CD4-positive, alpha-beta T cell (primary cell): Measurements from ENCODE around the gene DNAH7. TPM values are rescaled to one million over a fixed set of nuclear protein-coding genes. Genes with fewer than 3 reads are reported as not detected.

Source experiments
- ATAC-seq: fragments of 200-7000 bp; cut with Tn5 transposase; one replicate; pipeline ENCODE4 v1.10.0; 2022; ENCODE audit warnings: mild to moderate bottlenecking; ENCODE audit not compliant: poor library complexity
- CTCF ChIA-PET: fragments of 350-600 bp; sonication (Branson Sonifier 250); formaldehyde crosslinking; loops from one replicate; lab custom pipeline; 2021; ENCODE audit warnings: antibody characterized with exemption, inconsistent platforms; lab: Charles Lee
- POLR2A ChIA-PET: fragments of 350-600 bp; sonication (Branson Sonifier 250); formaldehyde crosslinking; loops from one replicate; lab custom pipeline; 2021; ENCODE audit warnings: antibody characterized with exemption, inconsistent platforms; lab: Charles Lee
- DNase-seq, 14 experiments: peaks; one replicate each; pipeline ENCODE4 v3.0.0-alpha.2; 2013 to 2020; ENCODE audit warnings: mixed read lengths in 2 of 14
- H3K27ac ChIP-seq, 2 donors: one replicate each; pipeline versions ENCODE4 v1.5.1 to v1.7.0; 2013; ENCODE audit warnings: low read length in 2 of 2, low read depth in 1 of 2, mild to moderate bottlenecking in 1 of 2
- H3K27me3 ChIP-seq, 2 experiments: 1 replicate in 1 of 2; 2 replicates in 1 of 2; pipeline versions ENCODE4 v1.6.1 to v1.7.0; 2013; ENCODE audit warnings: low read length in 2 of 2, control low read depth in 1 of 2, mild to moderate bottlenecking in 1 of 2, moderate library complexity in 1 of 2; ENCODE audit not compliant: insufficient read depth in 2 of 2, control insufficient read depth in 1 of 2
- H3K36me3 ChIP-seq: one replicate; pipeline ENCODE4 v1.6.1; 2013; ENCODE audit warnings: low read length, control low read depth; ENCODE audit not compliant: insufficient read depth
- H3K4me1 ChIP-seq: one replicate; pipeline ENCODE4 v1.6.1; 2013; ENCODE audit warnings: low read length, control low read depth; ENCODE audit not compliant: insufficient read depth
- H3K4me3 ChIP-seq: one replicate; pipeline ENCODE4 v1.5.1; 2013; ENCODE audit warnings: mild to moderate bottlenecking, low read length, moderate library complexity
- H3K9me3 ChIP-seq, 2 experiments: 1 replicate in 1 of 2; 2 replicates in 1 of 2; pipeline versions ENCODE4 v1.6.1 to v1.7.0; 2013; ENCODE audit warnings: low read length in 2 of 2, mild to moderate bottlenecking in 2 of 2, control low read depth in 1 of 2, moderate library complexity in 1 of 2; ENCODE audit not compliant: control insufficient read depth in 1 of 2, insufficient read depth in 1 of 2
- H3K27ac Mint-ChIP-seq: one replicate; pipeline ENCODE4 v1.8.0; 2020; ENCODE audit warnings: mixed read lengths
- H3K27me3 Mint-ChIP-seq: one replicate; pipeline ENCODE4 v1.8.0; 2021; ENCODE audit warnings: mixed read lengths
- H3K36me3 Mint-ChIP-seq: one replicate; pipeline ENCODE4 v1.8.0; 2021; ENCODE audit warnings: low read depth, mixed read lengths
- H3K4me1 Mint-ChIP-seq: one replicate; pipeline ENCODE4 v1.8.0; 2021; ENCODE audit warnings: low read depth, mixed read lengths
- H3K4me3 Mint-ChIP-seq: one replicate; pipeline ENCODE4 v1.8.0; 2020; ENCODE audit warnings: mild to moderate bottlenecking, mixed read lengths
- H3K9me3 Mint-ChIP-seq: one replicate; pipeline ENCODE4 v1.8.0; 2020; ENCODE audit warnings: mixed read lengths
- CTCF ChIP-seq: fragments of 200-600 bp; IDR thresholded peaks from one replicate; pipeline ENCODE4 v1.8.0; 2022; ENCODE audit warnings: antibody characterized with exemption, mild to moderate bottlenecking
- intact Hi-C, 2 experiments: fragments of 100-400 bp; cut with DNase I in 1 of 2; cut with micrococcal nuclease in 1 of 2; formaldehyde crosslinking; loops; one replicate each; pipeline versions ENCODE4 v1.15.1 to v1.9.0; 2023 to 2025; cut with DNase I, micrococcal nuclease
- total RNA-seq, 174 experiments: library from RNA in 2 of 174; stranded (reverse) in 2 of 174; gene quantifications; one replicate each; pipeline ENCODE4 v1.2.3 and lab custom pipeline; 2021 to 2026

DNAH7 gene
- total RNA-seq, 2 experiments from 2014 or later: not detected

- H3K27ac ChIP-seq: no peak overlapping the region
- no peaks in the 10 kb centered on the region for H3K9me3 ChIP-seq
- no peaks in the 10 kb centered on the region for H3K36me3 ChIP-seq
- H3K4me3 Mint-ChIP-seq: no peak overlapping the region
- H3K4me1 ChIP-seq: no peaks in the 10 kb centered on the region
- no peak for TF ChIP-seq CTCF
- no peaks in the 10 kb centered on the region for H3K4me1 Mint-ChIP-seq
- H3K9me3 Mint-ChIP-seq: no peaks in the 10 kb centered on the region
- H3K27ac Mint-ChIP-seq: no peak overlapping the region
- no peaks in the 10 kb centered on the region for H3K36me3 Mint-ChIP-seq
- H3K27me3 ChIP-seq: no peaks in the 10 kb centered on the region
- ATAC-seq (no peak), DNase-seq (no peak)
- intact Hi-C loops: no loop called here
- ChIA-PET CTCF (no interaction called here), POLR2A (no interaction called here)
- H3K4me3 ChIP-seq: no peak overlapping the region
- H3K27me3 Mint-ChIP-seq: no peaks in the 10 kb centered on the region
Observed at GRCh38 chr2:195819276-195819675, 249.4 kb downstream of the DNAH7 start.

GRCh38 chr2:195818526-195818925 lies 250.1 kb downstream of the DNAH7 start:
- intact Hi-C loops: no loop called here
- no peaks in the 10 kb centered on the region for H3K4me1 ChIP-seq
- Mint-ChIP-seq H3K36me3 (no peaks in the 10 kb centered on the region), H3K9me3 (no peaks in the 10 kb centered on the region), H3K27ac (no peak overlapping the region), H3K4me3 (no peak overlapping the region), H3K27me3 (no peaks in the 10 kb centered on the region), H3K4me1 (no peaks in the 10 kb centered on the region)
- ChIA-PET CTCF (no interaction called here), POLR2A (no interaction called here)
- H3K27me3 ChIP-seq: no peaks in the 10 kb centered on the region
- no peaks in the 10 kb centered on the region for H3K36me3 ChIP-seq
- no peak for ATAC-seq
- TF ChIP-seq CTCF: no peak
- H3K9me3 ChIP-seq: no peaks in the 10 kb centered on the region
- DNase-seq: no peak
- H3K27ac ChIP-seq: no peak overlapping the region
- H3K4me3 ChIP-seq: no peak overlapping the region

- Mint-ChIP-seq H3K4me3 (no peak overlapping the region), H3K36me3 (no peaks in the 10 kb centered on the region), H3K27ac (no peak overlapping the region), H3K9me3 (no peaks in the 10 kb centered on the region), H3K27me3 (no peaks in the 10 kb centered on the region), H3K4me1 (no peaks in the 10 kb centered on the region)
- Histone ChIP-seq H3K4me1 (no peaks in the 10 kb centered on the region), H3K36me3 (no peaks in the 10 kb centered on the region), H3K9me3 (no peaks in the 10 kb centered on the region), H3K4me3 (no peak overlapping the region), H3K27me3 (no peaks in the 10 kb centered on the region), H3K27ac (no peak overlapping the region)
- ATAC-seq (no peak), DNase-seq (no peak)
- POLR2A ChIA-PET: no interaction called here
- CTCF ChIA-PET: no interaction called here
- intact Hi-C loops: no loop called here
- TF ChIP-seq CTCF: no peak
Observed at GRCh38 chr2:195818106-195818505, 250.5 kb downstream of the DNAH7 start.
